Mesendoderm (in vitro differentiated cells): ENCODE measurements around the gene NT5C2.
"Not testable (repeated sequence)": the region's sequence is repeated elsewhere in the genome, so short reads cannot be mapped to it uniquely, and the experiment has no call there.

ENCODE experiments used
- DNase-seq: peaks from one replicate; pipeline ENCODE4 v3.0.0; 2013
- H2AK5ac ChIP-seq: 2 replicates; pipeline ENCODE4 v1.6.1; 2013; ENCODE audit warnings: low read length, inconsistent platforms
- H2BK120ac ChIP-seq: 2 replicates; pipeline ENCODE4 v1.6.1; 2013; ENCODE audit warnings: low read depth, mild to moderate bottlenecking, low read length, moderate library complexity, mixed read lengths
- H2BK15ac ChIP-seq: replicated peaks from 2 replicates; pipeline ENCODE4 v1.6.1; 2013; ENCODE audit warnings: low read depth, mild to moderate bottlenecking, moderate library complexity
- H2BK5ac ChIP-seq: 2 replicates; pipeline ENCODE4 v1.6.1; 2013; ENCODE audit warnings: low read length, inconsistent platforms
- H3K18ac ChIP-seq: 2 replicates; pipeline ENCODE4 v1.6.1; 2013; ENCODE audit warnings: mild to moderate bottlenecking, low read length, mixed read lengths
- H3K23ac ChIP-seq: one replicate; pipeline ENCODE4 v1.6.1; 2013; ENCODE audit warnings: low read length
- H3K27ac ChIP-seq: 2 replicates; pipeline ENCODE4 v1.5.1; 2013; ENCODE audit warnings: low read depth, mild to moderate bottlenecking, inconsistent platforms, low read length, moderate library complexity
- H3K27me3 ChIP-seq: 2 replicates; pipeline ENCODE4 v1.6.1; 2013; ENCODE audit warnings: low read length, control low read depth, mild to moderate bottlenecking, inconsistent platforms; ENCODE audit not compliant: insufficient read depth, poor library complexity
- H3K36me3 ChIP-seq: 2 replicates; pipeline ENCODE4 v1.6.1; 2013; ENCODE audit warnings: low read length, inconsistent platforms; ENCODE audit not compliant: control insufficient read depth, insufficient read depth
- H3K4ac ChIP-seq: one replicate; pipeline ENCODE4 v1.6.1; 2013; ENCODE audit warnings: low read depth, mild to moderate bottlenecking, low read length, moderate library complexity
- H3K4me1 ChIP-seq: 2 replicates; pipeline ENCODE4 v1.6.1; 2013; ENCODE audit warnings: low read depth, low read length, inconsistent platforms; ENCODE audit not compliant: control insufficient read depth
- H3K4me2 ChIP-seq: 2 replicates; pipeline ENCODE4 v1.6.1; 2013; ENCODE audit warnings: low read length
- H3K4me3 ChIP-seq: 2 replicates; pipeline ENCODE4 v1.5.1; 2013; ENCODE audit warnings: mild to moderate bottlenecking, low read length
- H3K56ac ChIP-seq: one replicate; pipeline ENCODE4 v1.6.1; 2013; ENCODE audit warnings: low read length
- H3K79me1 ChIP-seq: 2 replicates; pipeline ENCODE4 v1.6.1; 2013; ENCODE audit warnings: low read length, inconsistent platforms
- H3K79me2 ChIP-seq: 2 replicates; pipeline ENCODE4 v1.6.1; 2013; ENCODE audit warnings: mild to moderate bottlenecking, low read length; ENCODE audit not compliant: control insufficient read depth, insufficient read depth
- H3K9ac ChIP-seq: 2 replicates; pipeline ENCODE4 v1.6.1; 2013; ENCODE audit warnings: low read length, inconsistent platforms
- H4K5ac ChIP-seq: one replicate; pipeline ENCODE4 v1.6.1; 2013; ENCODE audit warnings: low read length
- H4K8ac ChIP-seq: one replicate; pipeline ENCODE4 v1.6.1; 2013; ENCODE audit warnings: low read depth, mild to moderate bottlenecking, control low read depth, low read length, moderate library complexity
- WGBS: extraction: QIAGEN DNeasy Blood & Tissue Kit; methylation state at CpG from one replicate; pipeline ENCODE4 v1.1.7; 2013; ENCODE audit warnings: low lambda C conversion rate, missing lambda C conversion rate; ENCODE audit not compliant: insufficient coverage; ENCODE audit errors: extremely low coverage; 5-methylcytosine and 5-hydroxymethylcytosine counted together

The NT5C2 gene

GRCh38 chr10:103192451-103193106 is 493 bp downstream of the NT5C2 start:
- Histone ChIP-seq H3K4ac (peak overlapping the region; percentile 72), H2AK5ac (no peak overlapping the region), H2BK120ac (peak overlapping the region; percentile 39), H3K27me3 (no peaks in the 10 kb centered on the region), H3K56ac (peak overlapping the region; percentile 95), H3K4me1 (peaks cover 7% of the 10 kb centered on the region), H3K27ac (peak overlapping the region; percentile 92), H3K36me3 (no peaks in the 10 kb centered on the region), H2BK15ac (no peak overlapping the region), H3K79me1 (no peaks in the 10 kb centered on the region), H2BK5ac (peak overlapping the region; percentile 39), H3K4me3 (peak overlapping the region; percentile 80), H3K23ac (no peak overlapping the region), H3K4me2 (peak overlapping the region; percentile 71), H4K5ac (no peak overlapping the region), H3K9ac (peak overlapping the region; percentile 89), H3K18ac (peak overlapping the region; percentile 72), H3K79me2 (peaks cover 36% of the 10 kb centered on the region), H4K8ac (no peak overlapping the region)
- peak; percentile 92 for DNase-seq
- WGBS, result no CpG with 5 or more reads among the region's 62 CpGs

- H3K56ac ChIP-seq, result peak overlapping the region; percentile 95
- H3K23ac ChIP-seq, result no peak overlapping the region
- peak overlapping the region; percentile 92 for H3K27ac ChIP-seq
- no peak overlapping the region for H2BK15ac ChIP-seq
- H3K18ac ChIP-seq, result peak overlapping the region; percentile 72
- H2BK5ac ChIP-seq, result no peak overlapping the region
- H3K36me3 ChIP-seq, result no peaks in the 10 kb centered on the region
- no peak overlapping the region for H2BK120ac ChIP-seq
- H4K8ac ChIP-seq, result no peak overlapping the region
- no peak for DNase-seq
- peak overlapping the region; percentile 89 for H3K9ac ChIP-seq
- WGBS, result no CpG with 5 or more reads among the region's 14 CpGs
- no peaks in the 10 kb centered on the region for H3K27me3 ChIP-seq
- no peaks in the 10 kb centered on the region for H3K79me1 ChIP-seq
- H2AK5ac ChIP-seq, result no peak overlapping the region
- H3K4me1 ChIP-seq, result peaks cover 7% of the 10 kb centered on the region
- no peak overlapping the region for H4K5ac ChIP-seq
- peaks cover 39% of the 10 kb centered on the region for H3K79me2 ChIP-seq
- peak overlapping the region; percentile 80 for H3K4me3 ChIP-seq
- H3K4ac ChIP-seq, result peak overlapping the region; percentile 72
- H3K4me2 ChIP-seq, result peak overlapping the region; percentile 71
Measured at GRCh38 chr10:103192089-103192450, 1.0 kb downstream of the NT5C2 start.

GRCh38 chr10:103191198-103191597 is 1.9 kb downstream of the NT5C2 start:
- not testable (repeated sequence) for H3K18ac ChIP-seq, H4K8ac ChIP-seq, H3K4me1 ChIP-seq, H3K56ac ChIP-seq, H3K9ac ChIP-seq, H3K4ac ChIP-seq, H3K4me3 ChIP-seq, H2BK5ac ChIP-seq, DNase-seq, H3K23ac ChIP-seq, H2BK120ac ChIP-seq, H2BK15ac ChIP-seq, H3K79me1 ChIP-seq, H3K36me3 ChIP-seq, H3K4me2 ChIP-seq, H4K5ac ChIP-seq, H3K27me3 ChIP-seq, H3K27ac ChIP-seq, H2AK5ac ChIP-seq
- whole genome bisulfite sequencing, result no CpG with 5 or more reads among the region's 7 CpGs
- peaks cover 48% of the 10 kb centered on the region for H3K79me2 ChIP-seq

- Histone ChIP-seq H2BK120ac (no peak overlapping the region), H3K4me3 (no peak overlapping the region), H3K4ac (no peak overlapping the region), H3K23ac (no peak overlapping the region), H2BK5ac (no peak overlapping the region), H3K79me1 (no peaks in the 10 kb centered on the region), H3K4me2 (no peak overlapping the region), H3K27me3 (no peaks in the 10 kb centered on the region), H3K27ac (no peak overlapping the region), H3K18ac (no peak overlapping the region), H3K9ac (no peak overlapping the region), H3K4me1 (peaks cover 6% of the 10 kb centered on the region), H3K36me3 (no peaks in the 10 kb centered on the region), H2AK5ac (no peak overlapping the region), H3K56ac (no peak overlapping the region), H4K5ac (no peak overlapping the region), H3K79me2 (peaks cover 58% of the 10 kb centered on the region), H4K8ac (no peak overlapping the region), H2BK15ac (no peak overlapping the region)
- DNase-seq, result no peak
- no CpG with 5 or more reads among the region's 6 CpGs for WGBS
Measured at GRCh38 chr10:103188853-103189252, 4.2 kb downstream of the NT5C2 start.

GRCh38 chr10:103186128-103186527 is 6.9 kb downstream of the NT5C2 start:
- H2BK5ac ChIP-seq, result no peak overlapping the region
- H3K27me3 ChIP-seq, result no peaks in the 10 kb centered on the region
- no peak overlapping the region for H3K4me2 ChIP-seq
- H3K4ac ChIP-seq, result no peak overlapping the region
- no peak overlapping the region for H3K9ac ChIP-seq
- no peaks in the 10 kb centered on the region for H3K4me1 ChIP-seq
- H4K8ac ChIP-seq, result no peak overlapping the region
- no CpG with 5 or more reads among the region's 6 CpGs for WGBS
- H3K79me1 ChIP-seq, result no peaks in the 10 kb centered on the region
- no peak overlapping the region for H3K4me3 ChIP-seq
- H3K27ac ChIP-seq, result no peak overlapping the region
- no peak overlapping the region for H4K5ac ChIP-seq
- no peak overlapping the region for H3K23ac ChIP-seq
- H3K56ac ChIP-seq, result no peak overlapping the region
- H3K36me3 ChIP-seq, result no peaks in the 10 kb centered on the region
- H3K18ac ChIP-seq, result no peak overlapping the region
- no peak overlapping the region for H2AK5ac ChIP-seq
- H2BK15ac ChIP-seq, result no peak overlapping the region
- no peak for DNase-seq
- no peak overlapping the region for H2BK120ac ChIP-seq
- peaks cover 56% of the 10 kb centered on the region for H3K79me2 ChIP-seq

GRCh38 chr10:103184615-103185014 is 8.5 kb downstream of the NT5C2 start:
- no peak overlapping the region for H3K18ac ChIP-seq
- H2BK15ac ChIP-seq, result no peak overlapping the region
- H3K79me1 ChIP-seq, result peaks cover 2% of the 10 kb centered on the region
- H4K5ac ChIP-seq, result no peak overlapping the region
- peaks cover 45% of the 10 kb centered on the region for H3K79me2 ChIP-seq
- no CpG with 5 or more reads among the region's 3 CpGs for WGBS
- no peak overlapping the region for H3K4me2 ChIP-seq
- H3K23ac ChIP-seq, result no peak overlapping the region
- H2BK120ac ChIP-seq, result no peak overlapping the region
- H3K9ac ChIP-seq, result no peak overlapping the region
- H3K36me3 ChIP-seq, result no peaks in the 10 kb centered on the region
- no peaks in the 10 kb centered on the region for H3K27me3 ChIP-seq
- no peaks in the 10 kb centered on the region for H3K4me1 ChIP-seq
- H3K4me3 ChIP-seq, result no peak overlapping the region
- no peak overlapping the region for H4K8ac ChIP-seq
- DNase-seq, result no peak
- no peak overlapping the region for H3K56ac ChIP-seq
- no peak overlapping the region for H2AK5ac ChIP-seq
- no peak overlapping the region for H3K27ac ChIP-seq
- no peak overlapping the region for H2BK5ac ChIP-seq
- H3K4ac ChIP-seq, result no peak overlapping the region
